Measurements from ENCODE around the gene SNX30.

The SNX30 gene

GRCh38 chr9:112789891-112790774 is 39.6 kb downstream of the SNX30 start:
- H3K9me3 ChIP-seq (ENCODE audit: insufficient read depth, low read length) = no peaks in the 10 kb centered on the region
- H3K4me3 ChIP-seq (ENCODE audit: insufficient read length, low read depth) = no peak overlapping the region
- H3K36me3 ChIP-seq (ENCODE audit: insufficient read depth, insufficient read length, low read length) = no peaks in the 10 kb centered on the region
- no peak for TF ChIP-seq YY1 (IDR thresholded peaks at IDR 0.05; ENCODE audit: insufficient read depth, insufficient read length)
- TF ChIP-seq ZNF274 (IDR thresholded peaks at IDR 0.05; ENCODE audit: low read depth, low read length) = no peak
- no peak for TF ChIP-seq SUZ12 (IDR thresholded peaks at IDR 0.05; ENCODE audit: extremely low read depth, insufficient read depth, insufficient read length)
- no peaks in the 10 kb centered on the region for H3K27me3 ChIP-seq (ENCODE audit: insufficient read depth, insufficient read length)
- no peak overlapping the region for H3K9ac ChIP-seq (ENCODE audit: insufficient read length, low read depth)
- H3K4me1 ChIP-seq (ENCODE audit: insufficient read depth, insufficient read length) = no peaks in the 10 kb centered on the region
- no peak for DNase-seq (ENCODE audit: low read depth, low spot score)

GRCh38 chr9:112792670-112793069 is 42.1 kb downstream of the SNX30 start:
- TF ChIP-seq ZNF274 (IDR thresholded peaks at IDR 0.05; ENCODE audit: low read depth, low read length) (no peak), SUZ12 (IDR thresholded peaks at IDR 0.05; ENCODE audit: extremely low read depth, insufficient read depth, insufficient read length) (no peak), YY1 (IDR thresholded peaks at IDR 0.05; ENCODE audit: insufficient read depth, insufficient read length) (no peak)

GRCh38 chr9:112793213-112793810 is 42.8 kb downstream of the SNX30 start:
- Histone ChIP-seq H3K9ac (ENCODE audit: insufficient read length, low read depth) (no peak overlapping the region), H3K9me3 (ENCODE audit: insufficient read depth, low read length) (no peaks in the 10 kb centered on the region), H3K36me3 (ENCODE audit: insufficient read depth, insufficient read length, low read length) (no peaks in the 10 kb centered on the region), H3K4me3 (ENCODE audit: insufficient read length, low read depth) (no peak overlapping the region), H3K27me3 (ENCODE audit: insufficient read depth, insufficient read length) (no peaks in the 10 kb centered on the region), H3K4me1 (ENCODE audit: insufficient read depth, insufficient read length) (no peaks in the 10 kb centered on the region)
- peak; percentile 51 for DNase-seq (ENCODE audit: low read depth, low spot score)
- TF ChIP-seq ZNF274 (IDR thresholded peaks at IDR 0.05; ENCODE audit: low read depth, low read length) = no peak
- no peak for TF ChIP-seq YY1 (IDR thresholded peaks at IDR 0.05; ENCODE audit: insufficient read depth, insufficient read length)
- no peak for TF ChIP-seq SUZ12 (IDR thresholded peaks at IDR 0.05; ENCODE audit: extremely low read depth, insufficient read depth, insufficient read length)

More at GRCh38 chr9:112792670-112793069, 42.1 kb downstream of the SNX30 start:
- Histone ChIP-seq H3K4me1 (ENCODE audit: insufficient read depth, insufficient read length) (no peaks in the 10 kb centered on the region), H3K9me3 (ENCODE audit: insufficient read depth, low read length) (no peaks in the 10 kb centered on the region), H3K4me3 (ENCODE audit: insufficient read length, low read depth) (no peak overlapping the region), H3K9ac (ENCODE audit: insufficient read length, low read depth) (no peak overlapping the region), H3K27me3 (ENCODE audit: insufficient read depth, insufficient read length) (no peaks in the 10 kb centered on the region), H3K36me3 (ENCODE audit: insufficient read depth, insufficient read length, low read length) (no peaks in the 10 kb centered on the region)
- DNase-seq (ENCODE audit: low read depth, low spot score) = no peak

GRCh38 chr9:112794731-112795130 is 44.2 kb downstream of the SNX30 start:
- Histone ChIP-seq H3K9me3 (ENCODE audit: insufficient read depth, low read length) (no peaks in the 10 kb centered on the region), H3K4me1 (ENCODE audit: insufficient read depth, insufficient read length) (no peaks in the 10 kb centered on the region), H3K4me3 (ENCODE audit: insufficient read length, low read depth) (no peak overlapping the region), H3K27me3 (ENCODE audit: insufficient read depth, insufficient read length) (no peaks in the 10 kb centered on the region), H3K9ac (ENCODE audit: insufficient read length, low read depth) (no peak overlapping the region), H3K36me3 (ENCODE audit: insufficient read depth, insufficient read length, low read length) (no peaks in the 10 kb centered on the region)
- no peak for TF ChIP-seq ZNF274 (IDR thresholded peaks at IDR 0.05; ENCODE audit: low read depth, low read length)
- no peak for DNase-seq (ENCODE audit: low read depth, low spot score)

- DNase-seq (ENCODE audit: low read depth, low spot score) = no peak
- Histone ChIP-seq H3K36me3 (ENCODE audit: insufficient read depth, insufficient read length, low read length) (no peaks in the 10 kb centered on the region), H3K4me1 (ENCODE audit: insufficient read depth, insufficient read length) (no peaks in the 10 kb centered on the region), H3K9me3 (ENCODE audit: insufficient read depth, low read length) (no peaks in the 10 kb centered on the region), H3K4me3 (ENCODE audit: insufficient read length, low read depth) (no peak overlapping the region), H3K9ac (ENCODE audit: insufficient read length, low read depth) (no peak overlapping the region), H3K27me3 (ENCODE audit: insufficient read depth, insufficient read length) (no peaks in the 10 kb centered on the region)
- no peak for TF ChIP-seq ZNF274 (IDR thresholded peaks at IDR 0.05; ENCODE audit: low read depth, low read length)
- TF ChIP-seq YY1 (IDR thresholded peaks at IDR 0.05; ENCODE audit: insufficient read depth, insufficient read length) = no peak
- no peak for TF ChIP-seq SUZ12 (IDR thresholded peaks at IDR 0.05; ENCODE audit: extremely low read depth, insufficient read depth, insufficient read length)
Measured at GRCh38 chr9:112795921-112796320, 45.4 kb downstream of the SNX30 start.

- no peak overlapping the region for H3K9ac ChIP-seq (ENCODE audit: insufficient read length, low read depth)
- H3K9me3 ChIP-seq (ENCODE audit: insufficient read depth, low read length) = no peaks in the 10 kb centered on the region
- H3K4me1 ChIP-seq (ENCODE audit: insufficient read depth, insufficient read length) = no peaks in the 10 kb centered on the region
- H3K27me3 ChIP-seq (ENCODE audit: insufficient read depth, insufficient read length) = no peaks in the 10 kb centered on the region
- no peak overlapping the region for H3K4me3 ChIP-seq (ENCODE audit: insufficient read length, low read depth)
- H3K36me3 ChIP-seq (ENCODE audit: insufficient read depth, insufficient read length, low read length) = no peaks in the 10 kb centered on the region
- TF ChIP-seq SUZ12 (IDR thresholded peaks at IDR 0.05; ENCODE audit: extremely low read depth, insufficient read depth, insufficient read length) (no peak), ZNF274 (IDR thresholded peaks at IDR 0.05; ENCODE audit: low read depth, low read length) (no peak), YY1 (IDR thresholded peaks at IDR 0.05; ENCODE audit: insufficient read depth, insufficient read length) (no peak)
- DNase-seq (ENCODE audit: low read depth, low spot score) = no peak
Measured at GRCh38 chr9:112796485-112796884, 45.9 kb downstream of the SNX30 start.

GRCh38 chr9:112809351-112809848 is 58.8 kb downstream of the SNX30 start:
- Histone ChIP-seq H3K9ac (ENCODE audit: insufficient read length, low read depth) (no peak overlapping the region), H3K36me3 (ENCODE audit: insufficient read depth, insufficient read length, low read length) (peaks cover 30% of the 10 kb centered on the region), H3K4me3 (ENCODE audit: insufficient read length, low read depth) (no peak overlapping the region), H3K9me3 (ENCODE audit: insufficient read depth, low read length) (peaks cover 10% of the 10 kb centered on the region), H3K4me1 (ENCODE audit: insufficient read depth, insufficient read length) (peaks cover 11% of the 10 kb centered on the region), H3K27me3 (ENCODE audit: insufficient read depth, insufficient read length) (no peaks in the 10 kb centered on the region)
- TF ChIP-seq SUZ12 (IDR thresholded peaks at IDR 0.05; ENCODE audit: extremely low read depth, insufficient read depth, insufficient read length) = no peak
- TF ChIP-seq YY1 (IDR thresholded peaks at IDR 0.05; ENCODE audit: insufficient read depth, insufficient read length) = no peak
- no peak for TF ChIP-seq ZNF274 (IDR thresholded peaks at IDR 0.05; ENCODE audit: low read depth, low read length)
- DNase-seq (ENCODE audit: low read depth, low spot score) = no peak
